Stimulated activated CD8-positive, alpha-beta memory T cell treated with anti-CD3 and anti-CD28 coated beads, Interleukin-15, amount 100 ng/mL, for 24 hours (primary cell): ENCODE measurements around the gene NENF.

Experiments used
- DNase-seq: peaks from one replicate; pipeline ENCODE4 v3.0.0-alpha.2; 2020; ENCODE audit warnings: low read depth

Gene NENF

DNA sequence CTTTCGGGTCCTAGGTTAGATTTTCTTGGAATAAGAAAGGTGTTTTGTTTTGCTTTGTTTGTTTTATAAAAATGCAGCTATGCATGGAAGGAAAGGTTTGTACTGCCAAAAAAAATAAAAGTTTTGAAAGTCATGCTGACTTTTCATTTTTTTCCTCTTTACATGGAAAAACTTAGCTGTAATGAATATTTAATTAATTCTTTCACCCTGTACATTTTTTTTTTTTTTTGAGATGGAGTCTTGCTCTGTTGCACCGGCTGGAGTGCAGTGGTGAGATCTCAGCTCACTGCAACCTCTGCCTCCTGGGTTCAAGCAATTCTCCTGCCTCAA lies 48.7 kb downstream of the NENF start:
- DNase-seq = no peak

DNA sequence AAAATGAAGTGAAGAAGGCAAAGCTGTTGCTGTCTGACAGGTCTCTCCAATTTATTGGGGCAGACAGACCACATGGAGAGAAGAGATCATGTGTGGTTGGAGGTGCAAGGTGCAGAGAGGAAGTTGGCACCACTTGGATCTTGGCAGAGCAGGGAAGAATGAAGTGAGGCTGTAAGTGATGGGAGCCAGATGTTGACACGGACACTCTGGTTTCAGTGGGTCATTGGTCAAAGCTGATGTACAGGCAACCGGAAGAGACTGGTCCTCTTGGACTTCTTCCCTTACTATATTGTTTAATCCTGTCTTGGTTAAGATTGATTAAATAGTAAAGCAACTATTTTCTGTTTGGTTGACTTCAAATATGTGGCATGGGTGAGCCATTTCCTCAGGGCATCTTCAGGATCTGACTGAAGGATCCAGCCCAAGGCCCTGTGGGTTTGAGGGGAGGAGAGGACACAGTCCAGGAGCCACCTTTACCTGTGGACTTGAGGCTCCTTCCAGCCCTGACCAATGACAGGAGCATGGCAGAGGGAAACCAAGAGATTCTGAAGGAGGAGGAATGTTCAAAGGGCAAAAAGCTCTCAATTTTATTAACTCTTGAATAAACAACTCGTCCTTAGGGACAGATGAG lies 49.4 kb downstream of the NENF start:
- DNase-seq = no peak

DNA sequence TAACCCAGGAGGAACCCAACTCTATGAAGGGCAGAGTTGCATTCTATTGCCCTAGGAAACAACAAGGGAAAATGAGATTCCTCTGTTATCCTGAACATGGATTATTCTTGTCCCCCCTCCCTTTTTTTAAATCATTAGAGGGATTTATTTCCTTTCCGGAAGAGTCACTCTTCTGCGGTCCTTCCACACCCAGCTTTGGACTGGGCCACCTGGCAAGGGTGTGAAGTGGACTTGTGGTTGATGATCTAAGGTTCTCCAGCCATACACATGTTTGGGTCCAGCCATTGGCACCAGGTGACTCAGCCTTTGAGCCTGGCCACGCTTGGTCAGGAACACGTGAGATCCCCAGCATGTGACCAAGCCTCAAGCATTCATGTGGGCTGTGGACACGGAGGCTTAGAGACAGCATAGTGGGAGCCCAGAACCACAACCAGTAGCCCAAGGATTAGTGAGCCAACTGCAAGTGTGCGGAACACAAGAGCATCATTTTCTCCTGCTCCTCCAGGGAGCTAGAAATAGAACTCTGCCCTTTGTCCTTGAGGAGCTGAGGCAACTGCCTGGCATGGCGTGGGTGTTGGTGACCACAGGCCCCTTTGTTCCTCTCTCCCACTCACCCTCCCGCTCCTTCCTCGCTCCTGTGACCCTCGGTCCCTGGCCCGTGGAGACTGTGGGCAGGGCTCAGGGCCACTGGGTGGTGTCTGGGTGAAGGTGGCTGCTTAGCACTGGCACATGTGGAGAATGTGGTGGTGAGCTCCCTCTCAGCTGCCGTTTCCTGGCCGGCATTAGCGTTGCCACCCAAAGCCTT lies 50.1 kb downstream of the NENF start:
- no peak for DNase-seq

DNA sequence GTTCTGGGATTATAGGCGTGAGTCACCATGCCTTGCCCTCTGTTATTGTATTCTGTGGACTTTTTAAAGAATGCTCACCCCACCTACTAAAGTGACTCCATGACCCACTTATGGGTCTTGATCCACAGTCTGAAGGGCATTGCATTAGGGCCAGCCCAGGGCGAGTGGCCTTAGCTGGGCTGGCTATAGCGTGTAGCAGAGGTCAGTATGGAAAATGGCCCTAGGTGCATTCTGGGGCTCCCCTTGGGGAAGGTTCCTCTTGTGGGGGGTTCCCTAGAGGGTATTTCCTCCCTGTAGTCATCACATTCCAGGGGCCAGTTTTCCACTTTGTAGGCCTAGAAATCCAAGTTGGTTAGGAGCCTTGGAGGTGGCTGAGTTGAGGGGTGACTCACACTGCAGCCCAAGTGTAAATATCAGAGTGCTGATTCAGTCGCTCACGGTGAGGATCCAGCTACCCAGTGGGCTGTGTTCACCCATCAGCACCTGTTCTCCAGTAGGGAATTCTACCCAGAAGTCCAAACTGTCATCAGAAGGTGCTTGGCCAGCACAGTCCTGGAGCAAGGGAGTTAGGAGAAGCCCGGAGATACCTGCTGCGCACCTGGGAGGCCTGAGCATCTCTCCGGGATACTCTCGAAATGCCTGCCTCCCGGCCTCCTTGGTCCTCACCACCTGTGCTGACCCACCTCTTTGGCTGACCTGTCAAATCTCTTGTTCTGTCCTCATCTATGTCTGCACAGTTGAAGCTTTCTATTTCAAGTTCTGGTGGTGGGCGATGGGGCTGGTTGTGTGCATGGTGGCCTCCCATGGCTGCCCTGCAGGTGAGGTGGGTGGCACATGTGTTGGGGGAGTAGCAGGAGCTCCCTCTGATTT lies 52.2 kb downstream of the NENF start:
- DNase-seq = no peak

DNA sequence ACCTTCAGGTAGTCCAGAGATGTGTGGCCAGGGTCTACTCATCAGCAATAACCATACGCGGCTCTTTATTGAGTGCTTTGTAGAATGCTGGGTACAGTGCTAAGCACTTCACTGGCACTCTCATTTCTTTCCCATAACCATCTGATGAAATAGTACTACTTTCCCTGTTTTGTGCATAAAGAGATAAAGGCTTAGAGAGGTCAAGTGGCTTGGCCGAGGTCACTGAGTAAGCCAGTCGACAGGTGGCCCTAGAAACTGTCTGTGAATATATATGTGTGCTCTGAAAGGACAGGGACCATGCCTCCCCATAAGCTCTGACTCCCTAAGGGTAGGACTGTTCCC lies 52.8 kb downstream of the NENF start:
- no peak for DNase-seq

DNA sequence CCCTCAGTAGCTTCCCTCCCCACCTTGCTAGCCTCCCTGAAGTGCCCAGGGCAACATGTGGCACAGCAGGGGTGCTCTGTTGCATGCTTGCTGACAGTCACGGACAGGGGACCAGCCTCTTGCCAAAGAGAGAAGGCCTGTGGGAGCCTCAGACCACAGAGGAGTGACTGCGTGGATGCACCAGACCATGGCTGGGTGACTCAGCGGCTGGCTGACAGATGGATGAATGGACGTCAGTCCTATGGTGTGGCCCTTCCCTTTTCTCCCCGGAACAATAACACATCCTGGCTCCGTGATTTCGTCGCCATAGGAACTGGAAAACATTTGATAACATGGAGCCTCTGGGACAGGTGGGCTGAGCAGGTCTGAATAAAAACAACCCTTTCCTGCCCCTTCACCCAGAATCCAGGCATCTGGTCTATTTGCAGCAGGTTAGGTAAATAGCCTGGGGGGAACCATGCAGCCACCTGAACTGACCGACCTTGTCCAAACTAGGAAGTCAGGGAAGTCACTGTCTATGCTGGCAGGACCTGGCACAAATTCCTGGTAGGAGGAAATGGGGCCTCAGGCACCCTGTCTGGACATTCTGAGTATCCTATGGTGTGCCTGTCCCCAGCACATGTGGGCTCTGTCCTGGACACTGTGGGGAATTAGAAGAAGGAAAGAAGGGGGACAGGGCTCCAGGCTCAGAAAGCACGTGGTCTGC lies 53.3 kb downstream of the NENF start:
- DNase-seq = no peak

DNA sequence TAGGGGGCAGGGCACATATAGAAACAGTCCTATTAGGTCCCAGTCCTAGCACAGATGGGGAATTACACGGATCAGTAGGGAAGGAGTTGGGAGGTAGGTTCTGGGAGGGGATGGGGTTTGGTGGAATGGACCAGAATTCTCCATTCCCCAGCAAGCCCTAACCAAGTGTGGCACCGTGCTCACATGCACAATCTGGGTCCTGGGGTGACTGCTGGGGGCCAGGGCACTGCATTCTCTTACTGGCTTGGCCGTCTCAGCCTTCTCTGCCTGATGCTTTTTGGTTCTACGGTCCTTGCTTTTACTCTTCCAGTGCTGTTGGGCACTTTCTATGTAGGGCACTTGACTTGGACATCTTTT lies 53.9 kb downstream of the NENF start:
- DNase-seq = no peak

DNA sequence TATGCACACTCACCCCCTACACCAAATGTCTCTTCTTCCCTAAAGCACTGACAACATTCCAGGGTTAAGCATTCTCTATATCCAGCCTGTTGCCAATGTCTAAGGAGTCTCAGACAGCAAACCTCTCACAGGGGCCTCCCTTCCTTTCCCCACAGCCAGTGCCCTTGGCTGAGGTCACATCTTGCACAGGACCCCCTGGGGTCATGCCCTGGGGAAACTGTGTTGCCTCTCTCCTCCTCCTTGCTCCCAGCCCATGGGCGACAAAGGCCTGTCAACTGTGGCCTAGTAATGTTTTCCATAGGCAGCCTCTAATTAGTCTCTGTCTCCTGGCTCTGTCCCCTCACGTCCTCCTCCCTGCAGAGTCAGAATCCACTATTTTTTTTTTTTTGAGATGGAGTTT lies 54.6 kb downstream of the NENF start:
- no peak for DNase-seq

DNA sequence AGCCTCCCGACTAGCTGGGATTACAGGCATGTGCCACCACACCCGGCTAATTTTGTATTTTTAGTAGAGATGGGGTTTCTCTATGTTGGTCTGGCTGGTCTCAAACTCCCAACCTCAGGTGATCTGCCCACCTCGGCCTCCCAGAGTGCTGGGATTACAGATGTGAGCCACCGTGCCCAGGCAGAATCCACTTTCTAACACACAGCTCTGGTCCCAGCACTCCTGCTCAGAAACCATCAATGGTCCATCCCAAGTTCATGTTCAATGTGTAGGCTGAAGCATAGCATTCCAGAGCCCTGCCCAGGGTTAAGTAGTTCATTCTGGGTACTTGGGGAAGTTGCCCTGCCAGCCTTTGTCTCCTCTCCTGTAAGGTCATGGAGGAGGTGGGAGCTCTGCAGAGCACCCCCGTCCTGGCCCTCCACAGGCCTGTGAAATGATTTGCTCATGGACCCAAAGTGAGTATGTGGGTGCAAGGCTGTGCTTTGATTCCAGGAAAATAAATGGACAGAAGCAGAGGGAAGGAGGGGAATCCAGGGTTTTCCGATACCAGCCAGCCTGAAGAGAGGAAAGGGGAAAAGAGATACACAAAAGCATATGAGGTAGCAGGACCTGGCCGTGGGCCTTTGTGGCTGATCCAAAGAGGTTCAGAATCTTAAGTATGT lies 55.2 kb downstream of the NENF start:
- no peak for DNase-seq

DNA sequence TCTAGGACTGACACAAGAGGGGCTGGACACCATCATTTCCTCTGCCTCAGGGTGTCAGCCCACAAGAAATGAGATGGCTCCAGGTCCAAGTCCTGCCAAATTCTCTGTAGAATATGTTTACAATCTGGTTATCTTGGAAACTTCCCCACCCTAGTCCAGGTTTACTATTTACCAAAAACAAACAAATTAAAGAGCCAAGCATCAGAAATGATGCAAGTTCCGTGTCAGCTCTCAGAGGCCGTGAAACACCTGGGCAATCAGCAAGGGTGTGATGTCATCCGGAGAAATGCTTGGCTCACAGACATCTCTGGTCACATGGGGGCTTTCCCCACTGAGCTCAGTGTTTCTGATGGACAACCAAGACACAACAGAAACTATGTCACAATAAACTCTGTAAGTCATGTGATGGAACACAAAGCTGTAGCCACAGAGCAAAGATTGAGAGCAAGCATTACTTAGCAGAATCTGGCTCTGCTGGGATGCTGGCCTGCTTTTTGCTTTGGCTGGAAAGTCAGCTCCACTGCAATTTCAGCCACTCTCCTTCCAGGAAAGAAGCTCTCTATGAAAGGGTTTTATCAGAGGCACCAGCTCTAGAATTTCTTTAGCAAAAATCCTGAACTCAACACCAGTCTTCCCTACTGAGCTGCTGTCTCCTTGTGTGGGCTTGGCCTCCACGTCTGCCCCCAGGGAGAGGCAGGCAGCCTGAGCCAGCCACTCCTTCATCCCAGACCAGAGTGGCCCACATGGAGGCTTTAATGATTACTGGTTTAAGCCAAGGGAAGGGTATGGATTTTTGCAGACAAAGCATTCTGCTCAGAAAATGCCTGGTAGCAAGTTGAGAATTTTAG lies 55.9 kb downstream of the NENF start:
- DNase-seq = no peak

DNA sequence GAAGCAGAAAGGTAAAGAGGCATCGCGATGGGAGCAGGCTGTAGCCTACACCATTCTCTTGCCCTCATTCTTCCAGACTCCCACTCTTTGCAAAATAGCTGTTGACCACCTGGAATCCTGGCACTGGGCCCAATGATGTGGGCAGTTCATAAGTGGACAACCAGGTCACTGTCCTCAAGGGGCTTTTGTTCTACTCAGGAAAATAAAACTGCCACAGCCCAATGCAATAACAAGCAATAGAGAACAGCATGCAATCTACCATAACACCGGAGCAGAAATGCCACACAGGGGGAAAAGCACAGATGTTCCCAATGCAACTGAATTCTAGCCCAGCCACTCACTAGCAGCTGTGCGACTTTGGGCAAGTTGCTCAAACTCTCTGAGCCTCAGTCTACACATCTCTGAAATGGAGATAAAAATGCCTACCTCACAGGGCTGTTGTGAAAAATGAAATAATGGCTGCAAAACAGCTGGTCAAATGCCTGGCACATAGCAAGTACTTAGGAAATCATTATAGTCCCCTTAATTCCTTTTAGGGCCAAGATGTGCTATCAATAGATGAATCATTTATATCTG lies 56.7 kb downstream of the NENF start:
- no peak for DNase-seq

DNA sequence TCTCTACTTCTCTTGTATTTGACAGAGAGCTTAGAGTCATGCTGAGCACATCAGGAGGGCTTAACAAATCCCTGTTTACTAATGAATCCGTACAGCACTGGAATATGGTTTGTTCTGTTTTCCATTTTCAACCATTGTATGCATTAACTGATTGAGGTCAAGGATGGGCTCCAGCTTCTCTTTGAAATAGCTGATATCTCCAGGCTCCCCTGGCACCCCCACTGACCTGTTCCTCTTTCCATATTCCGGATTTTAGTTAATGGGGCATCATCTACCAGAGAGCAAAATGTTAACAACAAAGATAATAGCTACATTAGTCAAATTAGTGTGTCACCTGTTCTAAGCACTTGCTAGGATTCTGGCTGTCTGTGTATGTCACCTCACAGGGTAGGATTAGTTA lies 57.6 kb downstream of the NENF start:
- DNase-seq = no peak

DNA sequence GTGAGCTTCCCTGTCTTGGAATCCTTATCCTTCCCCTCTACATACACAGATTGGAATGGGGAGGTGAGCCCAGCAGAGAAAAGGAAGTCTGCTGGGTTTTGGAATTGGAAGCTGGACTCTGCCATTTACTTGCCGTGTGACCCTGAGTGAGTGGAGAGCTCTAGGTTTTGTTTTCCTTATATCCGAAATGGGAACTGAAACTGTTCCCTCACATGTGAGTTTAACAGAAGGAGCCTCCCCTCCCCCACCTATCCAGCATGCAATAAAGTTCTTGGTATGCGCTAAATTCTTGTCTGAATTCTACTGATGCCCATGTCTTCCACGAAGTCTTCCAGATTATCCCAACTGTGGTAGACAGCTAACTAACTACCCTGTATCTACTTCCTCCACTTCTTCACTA lies 58.7 kb downstream of the NENF start:
- DNase-seq = no peak
